ENCODE results near the gene TSPAN3.

DNA sequence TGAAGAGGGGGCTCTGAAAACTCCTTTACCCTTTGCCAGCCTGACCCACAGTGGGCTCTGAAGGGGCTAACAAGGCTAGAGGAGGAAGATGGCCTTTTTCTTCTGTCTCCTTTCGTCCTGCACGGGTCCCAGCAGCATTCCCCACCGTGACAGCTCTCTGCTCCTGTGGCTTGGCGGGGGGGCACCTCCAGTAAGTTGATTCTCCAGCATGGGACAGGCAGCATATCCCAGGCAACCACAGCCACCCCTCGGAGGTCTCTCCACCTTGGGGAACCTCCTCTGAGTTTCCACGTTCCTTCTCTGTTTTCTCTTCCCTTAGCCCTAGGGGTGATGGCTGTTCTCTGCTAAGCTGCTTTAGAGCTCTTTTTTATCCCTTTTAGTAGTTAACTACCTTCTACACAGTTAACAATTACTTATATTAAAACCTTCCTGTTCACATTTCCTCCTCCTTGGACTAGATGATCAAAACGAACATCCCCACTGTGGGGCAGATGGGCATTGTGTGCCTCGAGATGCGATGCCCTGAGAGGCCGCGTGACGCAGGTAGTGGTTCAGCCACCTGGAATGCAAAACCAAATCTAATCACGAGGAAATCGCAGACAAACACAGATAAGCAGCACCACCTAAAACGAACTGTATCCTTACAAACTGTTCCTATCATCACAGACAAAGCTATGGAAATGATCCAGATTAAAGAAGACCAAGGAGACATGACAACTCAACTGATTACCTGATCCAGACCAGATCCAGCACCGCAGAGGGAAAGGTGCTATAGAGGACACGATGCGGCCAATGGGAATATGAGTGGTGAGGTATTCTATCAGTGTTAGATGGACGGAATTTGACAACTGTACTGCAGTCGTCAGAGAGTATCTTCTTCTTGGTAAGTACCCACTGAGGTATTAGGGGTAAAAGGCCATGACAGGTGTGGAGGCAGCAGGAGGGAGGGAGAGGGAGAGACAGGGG is 27.7 kb downstream of the TSPAN3 start:
- TF ChIP-seq GATA3 (IDR thresholded peaks at IDR 0.05; ENCODE audit: low read depth, low read length): no peak
- TF ChIP-seq GATA2 (IDR thresholded peaks at IDR 0.05; ENCODE audit: low read depth, low read length): no peak
